Measurements from ENCODE around the gene DCST1.

Gene DCST1

GRCh38 chr1:155030243-155030795 lies 3.3 kb upstream of the DCST1 start:
- DNase-seq (ENCODE audit: extremely low read depth in 1 of 2, low read depth in 1 of 2), result no peak

- no peak for DNase-seq (ENCODE audit: extremely low read depth in 1 of 2, low read depth in 1 of 2)
These were observed 2.7 kb upstream of the DCST1 start for GRCh38 chr1:155030899-155031298.

- DNase-seq (ENCODE audit: extremely low read depth in 1 of 2, low read depth in 1 of 2), result no peak
These were observed 738 bp upstream of the DCST1 start for GRCh38 chr1:155032886-155033285.

- no peak for DNase-seq (ENCODE audit: extremely low read depth in 1 of 2, low read depth in 1 of 2)
These were observed 939 bp downstream of the DCST1 start for GRCh38 chr1:155034318-155035208.

GRCh38 chr1:155035936-155036335 lies 2.3 kb downstream of the DCST1 start:
- DNase-seq (ENCODE audit: extremely low read depth in 1 of 2, low read depth in 1 of 2), result no peak

GRCh38 chr1:155037043-155037442 lies 3.4 kb downstream of the DCST1 start:
- DNase-seq (ENCODE audit: extremely low read depth in 1 of 2, low read depth in 1 of 2), result no peak

- DNase-seq (ENCODE audit: extremely low read depth in 1 of 2, low read depth in 1 of 2), result no peak
These were observed 4.3 kb downstream of the DCST1 start for GRCh38 chr1:155037851-155038441.

DNA sequence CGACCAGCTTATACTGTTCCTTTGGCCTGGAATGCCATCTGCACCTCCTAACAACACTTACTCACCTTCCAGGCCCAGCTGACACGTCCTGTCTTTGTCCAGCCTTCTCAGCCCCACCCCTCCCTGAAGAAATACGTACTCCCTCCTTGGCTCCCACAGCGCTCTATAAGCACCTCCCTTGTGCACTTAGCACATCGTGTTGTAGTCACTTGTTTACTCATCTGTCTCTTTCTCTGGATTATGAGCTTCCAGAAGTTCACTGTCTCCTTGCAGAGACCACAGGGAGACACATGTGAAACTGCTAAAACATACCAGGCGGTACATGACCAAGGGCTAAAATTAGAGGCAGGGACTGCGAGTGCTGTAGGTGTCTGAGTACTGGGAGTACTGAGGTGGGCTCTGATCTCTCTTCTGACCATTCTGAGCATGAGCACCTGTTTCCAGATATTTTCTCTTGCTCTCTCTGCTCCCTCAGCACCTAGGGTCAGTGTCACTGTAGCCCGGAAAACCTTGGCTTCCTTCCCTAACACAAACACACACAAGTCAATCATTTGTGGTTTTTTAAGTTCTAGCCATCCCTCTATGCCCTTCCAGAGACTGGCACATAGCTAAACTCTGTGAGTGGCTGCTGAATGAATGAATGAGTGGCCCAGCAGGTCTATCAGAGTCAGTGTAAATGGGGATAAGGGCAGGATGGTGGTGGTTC lies 5.1 kb downstream of the DCST1 start:
- no peak for DNase-seq (ENCODE audit: extremely low read depth in 1 of 2, low read depth in 1 of 2)

- no peak for DNase-seq (ENCODE audit: extremely low read depth in 1 of 2, low read depth in 1 of 2)
These were observed 5.7 kb downstream of the DCST1 start for GRCh38 chr1:155039308-155039669.

GRCh38 chr1:155040358-155041093 lies 6.9 kb downstream of the DCST1 start:
- DNase-seq (ENCODE audit: extremely low read depth in 1 of 2, low read depth in 1 of 2), result no peak

DNA sequence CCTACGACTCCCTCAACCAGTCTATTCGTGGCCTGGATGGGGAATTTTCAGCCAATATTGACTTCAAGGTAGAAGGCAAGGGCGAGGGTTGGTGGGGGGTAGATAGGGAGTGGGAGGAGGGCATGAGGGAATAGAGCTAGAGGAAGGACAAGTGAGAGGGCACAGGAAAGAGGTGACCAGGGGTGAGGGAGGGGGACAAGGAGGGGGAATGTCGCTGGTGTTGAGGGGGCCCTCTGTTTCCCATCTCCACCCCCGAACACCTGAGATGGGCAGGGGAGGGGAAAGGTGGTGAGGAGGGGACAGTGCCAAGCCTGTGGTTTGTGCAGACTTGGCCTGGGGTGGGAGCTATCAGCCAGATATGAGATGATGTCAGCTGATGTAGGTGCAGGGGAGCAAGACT lies 9.2 kb downstream of the DCST1 start:
- DNase-seq (ENCODE audit: extremely low read depth in 1 of 2, low read depth in 1 of 2), result no peak

DNA sequence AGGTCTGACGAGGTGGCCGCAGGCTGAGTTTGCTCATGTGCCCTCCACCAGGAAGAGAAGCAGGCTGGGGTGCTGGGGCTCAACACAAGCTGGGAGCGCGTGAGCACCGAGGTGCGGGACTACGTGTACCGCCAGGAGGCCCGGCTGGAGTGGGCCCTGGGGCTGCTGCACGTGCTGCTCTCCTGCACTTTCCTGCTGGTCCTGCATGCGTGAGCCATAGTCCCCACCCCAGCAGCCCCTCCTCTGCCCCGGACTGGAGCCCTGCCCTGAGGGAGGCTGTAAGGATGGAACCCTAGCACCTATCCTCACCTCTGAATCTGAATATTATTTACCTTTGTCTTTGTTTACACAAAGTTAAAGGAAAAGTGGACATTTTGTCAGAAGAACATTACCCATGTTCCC lies 9.7 kb downstream of the DCST1 start:
- DNase-seq (ENCODE audit: extremely low read depth in 1 of 2, low read depth in 1 of 2), result no peak

DNA sequence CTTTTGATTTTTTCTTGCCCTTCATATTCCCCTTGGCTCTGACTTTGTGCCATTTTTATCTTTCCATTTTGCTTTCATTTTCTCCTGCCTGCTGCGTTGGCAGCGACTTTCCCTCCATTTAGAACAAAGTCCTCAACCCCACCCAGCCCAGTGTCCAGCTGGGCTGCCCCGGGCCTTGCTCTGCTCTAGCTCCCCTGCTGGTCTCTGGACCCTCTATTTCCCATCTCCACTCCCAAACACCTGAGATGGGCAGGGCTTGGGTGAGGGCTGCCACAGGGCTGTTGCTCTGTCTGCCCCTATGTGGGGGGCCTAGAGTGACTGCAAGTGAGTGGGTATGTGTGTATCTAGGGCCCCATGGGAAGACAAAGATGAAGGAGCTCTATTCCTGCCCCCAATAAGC lies 10.2 kb downstream of the DCST1 start:
- DNase-seq (ENCODE audit: extremely low read depth in 1 of 2, low read depth in 1 of 2), result no peak

- no peak for DNase-seq (ENCODE audit: extremely low read depth in 1 of 2, low read depth in 1 of 2)
These were observed 10.7 kb downstream of the DCST1 start for GRCh38 chr1:155044365-155044764.

- peak in 1 of 2 donors; percentile 16 for DNase-seq (ENCODE audit: extremely low read depth in 1 of 2, low read depth in 1 of 2)
These were observed 11.4 kb downstream of the DCST1 start for GRCh38 chr1:155044812-155045657.

GRCh38 chr1:155048449-155049334 lies 15.1 kb downstream of the DCST1 start:
- no peak for DNase-seq (ENCODE audit: extremely low read depth in 1 of 2, low read depth in 1 of 2)

DNA sequence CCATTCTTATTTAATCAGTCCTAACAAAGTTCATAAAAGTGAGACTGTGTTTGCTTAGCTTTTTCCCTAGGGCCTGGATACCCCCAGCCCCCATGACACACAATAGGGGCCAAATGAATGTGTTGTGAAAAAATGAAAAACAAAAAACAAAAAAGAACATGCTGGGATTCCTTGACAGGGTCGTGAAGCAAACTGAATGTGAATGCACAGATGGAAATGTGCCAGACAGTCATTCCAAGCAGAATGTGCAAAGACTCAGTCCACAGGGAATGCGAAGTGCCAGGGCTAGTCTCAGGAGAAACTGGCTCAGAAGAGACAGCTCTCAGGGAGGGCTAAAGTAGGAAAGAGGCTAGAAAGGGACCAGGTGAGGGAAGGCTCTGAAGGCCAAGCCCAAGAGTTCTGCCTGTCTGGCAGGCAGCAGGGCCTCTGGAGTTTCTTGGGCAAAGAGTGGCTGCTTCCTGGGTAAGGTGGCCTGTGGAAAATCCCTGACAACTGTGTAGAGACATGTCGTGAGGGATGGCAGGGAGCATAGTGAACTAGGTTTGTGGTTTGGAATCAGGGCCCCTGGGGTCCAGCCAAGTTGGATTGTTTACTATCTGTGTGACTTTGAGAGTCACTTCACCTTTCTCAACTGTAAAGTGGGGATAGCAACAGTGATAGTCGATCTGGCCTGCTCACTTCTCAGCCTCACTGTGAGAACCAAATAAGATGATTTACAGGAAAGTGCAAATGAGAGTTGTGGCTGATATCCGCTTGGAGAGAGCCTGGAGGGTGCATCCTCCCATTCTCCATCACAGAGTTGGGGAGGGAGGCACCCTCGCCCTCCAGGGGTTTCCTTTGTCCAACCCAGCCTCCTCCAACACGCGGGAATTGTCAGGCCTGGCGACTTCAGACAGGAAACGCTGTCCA lies 16.3 kb downstream of the DCST1 start:
- no peak for DNase-seq (ENCODE audit: extremely low read depth in 1 of 2, low read depth in 1 of 2)

Data from activated CD8-positive, alpha-beta memory T cell treated with anti-CD3 and anti-CD28 coated beads for 1 hour (primary cell).